Endometrium (tissue), 2 donors: ENCODE data around the gene MAP3K10.

ENCODE experiments used
- FAIRE-seq: peaks from 2 replicates; lab custom pipeline; 2012; peaks lifted over from hg19 to GRCh38; lab: Jason Lieb, UNC
- donor health status: control.
- donor health status: control.

Gene MAP3K10

DNA sequence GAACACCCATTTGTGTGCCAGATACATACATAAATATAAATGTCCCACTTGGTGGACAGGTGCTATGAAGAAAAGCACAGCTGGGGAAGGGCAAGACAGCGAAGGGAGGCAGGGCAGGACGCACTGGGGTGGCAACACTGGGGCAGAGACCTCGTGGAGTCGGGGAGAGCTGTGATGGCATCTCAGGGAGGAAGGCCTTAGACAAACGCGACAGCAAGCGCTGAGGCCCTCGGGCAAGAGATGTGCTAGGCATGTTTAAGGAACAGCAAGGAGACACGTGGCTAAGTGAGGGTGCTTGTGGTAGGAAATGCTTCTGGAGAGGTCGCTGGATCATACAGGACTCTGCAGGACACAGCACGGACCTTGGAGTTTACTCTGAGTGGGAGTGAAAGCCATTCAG, 58.6 kb downstream of the MAP3K10 start:
- no peak for FAIRE-seq

GRCh38 chr19:40251244-40251643, 60.0 kb downstream of the MAP3K10 start:
- no peak for FAIRE-seq

- FAIRE-seq = no peak
Observed at GRCh38 chr19:40251991-40252390, 60.8 kb downstream of the MAP3K10 start.

DNA sequence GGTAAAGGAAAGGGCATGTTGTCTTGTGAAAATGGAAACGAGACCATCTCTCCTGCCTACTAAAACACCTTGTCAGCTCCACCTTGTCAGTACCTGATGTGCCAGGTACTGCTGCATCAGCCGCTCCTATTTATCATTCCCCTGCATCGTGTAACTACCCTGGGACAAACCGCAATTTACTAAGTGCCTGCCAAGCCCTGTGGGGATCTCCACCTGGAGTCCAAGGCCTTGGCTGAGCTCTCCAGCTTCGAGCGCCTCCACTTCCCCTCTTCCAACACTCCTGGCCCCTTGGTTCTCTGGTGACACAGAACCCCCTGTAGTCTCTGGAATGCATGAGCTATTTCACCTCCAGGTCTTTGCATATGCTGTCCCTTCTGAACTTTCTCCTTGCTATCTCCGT, 61.2 kb downstream of the MAP3K10 start:
- FAIRE-seq = no peak

- no peak for FAIRE-seq
Observed at GRCh38 chr19:40253611-40254092, 62.4 kb downstream of the MAP3K10 start.

DNA sequence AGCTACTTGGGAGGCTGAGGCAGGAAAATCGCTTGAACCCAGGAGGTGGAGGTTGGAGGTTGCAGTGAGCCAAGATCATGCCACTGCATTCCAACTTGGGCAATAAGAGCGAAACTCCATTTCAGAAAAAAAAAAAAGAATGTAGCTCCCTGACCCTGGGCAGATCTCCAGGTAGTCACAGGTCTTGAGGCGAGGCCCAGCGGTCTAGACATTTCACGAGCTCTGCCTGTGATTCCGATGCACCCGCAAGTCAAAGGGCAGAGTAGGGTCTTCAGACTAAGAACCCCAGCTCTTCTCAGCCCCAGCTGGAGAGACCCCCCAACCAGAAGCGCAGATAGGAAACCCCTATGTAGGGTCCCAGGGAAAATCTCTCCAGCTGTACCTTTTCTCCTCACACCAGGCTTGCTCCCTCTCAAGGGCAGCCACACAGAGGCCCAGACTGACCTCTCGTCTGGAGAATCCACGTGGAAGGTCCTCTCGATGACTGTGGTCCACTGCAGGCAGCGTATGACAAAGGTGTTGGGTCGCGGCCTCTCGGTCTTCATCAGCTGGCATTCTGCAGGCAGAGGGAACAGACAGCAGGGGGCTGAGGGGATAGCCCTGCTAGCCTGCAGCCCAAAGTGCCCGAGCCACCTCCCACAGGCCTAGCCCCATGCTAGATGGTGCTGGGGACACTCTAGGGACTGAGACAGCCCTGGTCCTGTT, 63.6 kb downstream of the MAP3K10 start:
- FAIRE-seq = no peak

DNA sequence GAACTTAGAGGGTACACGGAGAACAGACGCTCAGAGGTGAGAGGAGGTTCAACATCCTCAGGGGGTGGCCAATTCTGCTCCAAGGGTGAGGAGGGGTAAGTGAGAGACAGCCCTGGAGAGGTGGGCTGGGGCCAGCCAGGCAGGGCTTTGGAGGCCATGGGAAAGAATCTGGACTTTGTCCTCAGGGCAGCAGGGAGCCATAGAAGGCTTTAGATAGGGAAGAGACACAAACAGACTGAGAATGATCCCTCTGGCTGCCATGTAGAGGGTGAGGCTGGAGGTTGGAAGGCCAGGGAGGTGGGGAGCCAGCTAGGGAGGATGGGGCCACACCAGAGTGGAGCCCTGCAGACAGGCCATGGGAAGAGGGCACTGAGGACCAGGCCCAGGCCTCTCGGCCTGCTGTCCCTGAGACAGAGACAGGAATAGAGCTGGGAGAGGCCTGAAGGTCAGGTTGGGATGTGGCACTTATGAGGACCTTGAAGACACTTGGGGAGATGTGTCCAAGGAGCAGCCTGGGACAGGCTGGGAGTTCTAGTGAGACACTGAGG, 64.5 kb downstream of the MAP3K10 start:
- no peak for FAIRE-seq

GRCh38 chr19:40256512-40256911, 65.3 kb downstream of the MAP3K10 start:
- FAIRE-seq = no peak

GRCh38 chr19:40257096-40257517, 65.9 kb downstream of the MAP3K10 start:
- FAIRE-seq = no peak

- no peak for FAIRE-seq
Observed at GRCh38 chr19:40261631-40262030, 70.4 kb downstream of the MAP3K10 start.

- no peak for FAIRE-seq
Observed at GRCh38 chr19:40262422-40262821, 71.2 kb downstream of the MAP3K10 start.

GRCh38 chr19:40263440-40264313, 72.5 kb downstream of the MAP3K10 start:
- FAIRE-seq = no peak

DNA sequence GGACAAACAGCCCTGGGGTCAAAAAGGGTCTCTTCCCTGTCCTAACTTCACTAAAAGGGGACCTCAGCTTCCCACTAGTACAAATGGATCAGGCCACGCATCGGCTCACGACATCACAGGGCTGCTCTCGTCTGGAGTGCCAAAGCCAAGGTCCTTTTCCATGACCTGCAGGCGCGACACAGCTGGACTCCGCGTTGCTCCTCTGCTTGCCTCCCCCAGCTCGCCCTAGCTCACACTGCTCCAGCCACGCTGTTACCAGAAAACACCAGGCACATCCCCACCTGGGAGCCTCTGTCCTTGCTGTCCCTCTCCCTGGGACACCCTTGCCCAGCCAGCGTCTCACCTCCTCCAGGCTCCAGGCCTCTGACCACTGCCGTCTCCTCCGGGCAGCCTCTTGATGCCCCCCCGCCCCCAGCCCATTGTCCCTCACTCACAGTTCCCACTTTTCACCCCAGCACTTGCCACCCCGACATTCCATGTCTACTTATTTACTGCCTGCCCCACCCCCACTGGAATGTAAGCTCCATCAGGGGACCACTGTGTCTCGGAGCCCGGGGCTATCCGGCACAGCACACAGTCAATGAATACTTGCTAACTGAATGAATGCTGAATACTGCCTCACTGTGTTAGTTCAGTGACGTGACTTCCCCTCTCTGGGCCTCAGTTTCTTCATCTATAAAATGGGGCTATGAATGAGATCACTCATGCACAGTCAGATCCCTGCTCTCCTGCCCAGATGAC, 73.3 kb downstream of the MAP3K10 start:
- FAIRE-seq = no peak
